H1 (cell line): ENCODE measurements around the gene C2CD4C. TPM values are rescaled to one million over a fixed set of nuclear protein-coding genes. Genes with fewer than 3 reads are reported as not detected.

Experiments
- RNF2 ChIP-seq: fragments of 200-900, 300-1000 bp; sonication (generic); IDR thresholded peaks from 2 replicates; pipeline ENCODE4 v1.7.1; 2016; ENCODE audit warnings: borderline replicate concordance, low read depth, mild to moderate bottlenecking, antibody characterized with exemption, low read length; ENCODE audit not compliant: poor library complexity, severe bottlenecking; ENCODE audit errors: missing control alignments
- polyA plus RNA-seq, 7 experiments: library from polyadenylated mRNA; depleted of rRNA in 3 of 7; stranded (reverse) in 5 of 7; unstranded in 2 of 7; fragments of >200 nt in 5 of 7; fragments of 200-250 nt in 2 of 7; gene quantifications; 1 replicate in 5 of 7; 2 replicates in 1 of 7; 4 replicates in 1 of 7; pipeline versions ENCODE4 v1.2.1 to v1.2.3, GENCODE V29; 2011 to 2013; ENCODE audit warnings: missing spikeins in 2 of 7, mixed read lengths in 2 of 7
- total RNA-seq: library from RNA; stranded (reverse); fragmentation: NEBNext Ultra II Directional; extraction: Animal tissue kit (Norgen Biotek cat#: 25700); gene quantifications from 2 replicates; pipeline ENCODE4 v1.2.1, GENCODE V29; 2021

Gene C2CD4C
- total and polyA plus RNA-seq, 2 of the 8 experiments (the other 6 are each of a cell fraction or from before 2014, with no cell fraction given) = 3.8 to 6.3 TPM

- TF ChIP-seq RNF2 = no peak
Measured at GRCh38 chr19:389935-390289, 19.0 kb downstream of the C2CD4C start (continued).
